ENCODE data around the gene DRD4. TPM values are rescaled to one million over a fixed set of nuclear protein-coding genes. Genes with fewer than 3 reads are reported as not detected.
A peak's percentile ranks its signal among the peaks of the same experiment; 100 is the strongest.

Gene DRD4
- total and polyA plus RNA-seq, 9 of the 15 experiments (the other 6 are each of a cell fraction or from before 2014, with no cell fraction given): 0.04 to 0.95 (median 0.21) TPM; not detected in 5

- Histone ChIP-seq H3K27me3 (ENCODE audit: control insufficient read depth in 2 of 2, insufficient read depth in 2 of 2, low read length in 2 of 2) (no peaks in the 10 kb centered on the region), H3K9me1 (ENCODE audit: control insufficient read depth, insufficient read depth, low read length) (peaks cover 6% of the 10 kb centered on the region), H3K9me3 (replicated peaks; ENCODE audit: control insufficient read depth, insufficient read depth, low read depth, low read length) (no peaks in the 10 kb centered on the region), H3K4me2 (ENCODE audit: insufficient read depth, low read length) (no peak overlapping the region), H3K79me2 (ENCODE audit: control insufficient read depth, insufficient read depth, low read length) (peaks cover 9% of the 10 kb centered on the region; the same call in 1 of the 3 replicates), H3K36me3 (ENCODE audit: control insufficient read depth, insufficient read depth, low read length) (peaks cover 58% of the 10 kb centered on the region; the same call in 2 of the 3 replicates), H3K4me1 (replicated peaks in 1 of 2; ENCODE audit: control insufficient read depth in 2 of 2, insufficient read depth in 2 of 2, low read length in 2 of 2) (peaks cover 8 to 75% of the 10 kb centered on the region in 2 experiments), H3K27ac (ENCODE audit: extremely low read depth, low read depth, low read length) (no peak overlapping the region), H3K9ac (ENCODE audit: insufficient read depth in 1 of 2, low read depth in 2 of 2, low read length in 2 of 2) (peak overlapping the region in 1 of 2 experiments; percentile 21; a peak in 2 of 4 replicates), H4K20me1 (replicated peaks; ENCODE audit: control insufficient read depth, insufficient read depth, low read length) (peaks cover 3% of the 10 kb centered on the region; the same call in 1 of the 2 replicates), H3K4me3 (no peak overlapping the region), H2AFZ (ENCODE audit: low read depth, low read length) (no peak overlapping the region)
- CTCF ChIA-PET (ENCODE audit: low intra/inter-chr PET ratio): no interaction called here
- ATAC-seq (no peak), DNase-seq (ENCODE audit: extremely low read depth in 1 of 4, low spot score in 3 of 4) (no peak), FAIRE-seq (no peak)
- BruUV-seq (replicated peaks): no TSS peak
- in situ Hi-C loops (cut with MboI) (no loop called here), intact Hi-C loops (cut with micrococcal nuclease) (loop anchor here (10.0 kb wide), 1 partner anchor 63 kb away; no protein-coding TSS in a partner anchor)
- TF ChIP-seq POLR2G (IDR thresholded peaks at IDR 0.05; ENCODE audit: low read depth, low read length) (peak; percentile 10; the same call in 1 of the 2 replicates), RBM22 (IDR thresholded peaks at IDR 0.05; ENCODE audit: low read depth, low read length, poor library complexity, severe bottlenecking) (no peak)
- POLR2A ChIA-PET: interaction anchor here (0.7 kb wide), 1 partner anchor 194 kb away, joined by 3 read pairs; no protein-coding TSS in a partner anchor
- 98% methylated on average over 15 of the region's 25 CpGs for WGBS (ENCODE audit: insufficient coverage, low coverage, missing lambda C conversion rate)
Measured at GRCh38 chr11:617912-618682, 19.0 kb upstream of the DRD4 start.
